HG02884 (cell line): ENCODE measurements around the gene FBXL13.
"Not testable (repeated sequence)": the region's sequence is repeated elsewhere in the genome, so short reads cannot be mapped to it uniquely, and the experiment has no call there.

Experiments used
- ATAC-seq: cut with Tn5 transposase; IDR thresholded peaks from one replicate; pipeline ENCODE4 v1.9.1; 2021; ENCODE audit warnings: mild to moderate bottlenecking, moderate library complexity; ENCODE audit not compliant: unreplicated experiment

Gene FBXL13

DNA sequence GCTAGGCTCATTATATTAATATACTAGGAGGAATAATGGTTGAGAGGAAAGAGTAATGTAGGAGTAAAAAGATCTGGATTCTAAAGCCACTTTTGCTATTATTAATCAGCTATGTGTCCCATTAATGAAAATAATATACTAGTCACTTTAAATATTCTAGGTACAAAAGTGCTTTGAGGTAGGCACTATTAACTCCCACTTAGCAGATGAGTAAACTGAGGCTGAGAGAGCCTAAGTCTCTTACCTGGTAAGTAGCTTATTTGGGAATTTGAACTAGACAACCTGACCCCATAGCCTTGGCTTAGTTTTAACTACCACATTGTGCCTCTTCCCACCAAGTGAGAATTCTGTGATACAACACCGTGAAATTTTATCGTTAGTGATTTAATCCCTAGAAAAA, 6.3 kb upstream of the FBXL13 start:
- no peak for ATAC-seq

DNA sequence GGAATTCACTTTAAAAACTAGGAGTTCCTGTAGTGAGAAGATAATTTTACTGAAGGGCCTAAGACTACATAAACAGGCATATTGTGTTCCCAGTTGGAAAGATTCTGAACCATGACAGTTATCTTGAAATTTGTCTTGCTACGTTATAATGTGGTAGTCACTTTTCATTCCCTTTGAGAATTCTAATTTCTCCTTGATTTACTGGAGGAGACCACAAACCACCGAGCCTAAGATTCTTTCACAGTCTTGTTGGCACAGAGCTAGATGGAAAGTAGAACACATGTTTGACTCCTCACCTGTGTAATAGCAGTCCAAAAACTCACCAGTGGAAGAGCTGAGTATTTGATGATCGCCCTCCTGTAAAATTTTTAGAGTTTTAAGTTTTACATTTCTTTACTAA, 5.2 kb upstream of the FBXL13 start:
- no peak for ATAC-seq

DNA sequence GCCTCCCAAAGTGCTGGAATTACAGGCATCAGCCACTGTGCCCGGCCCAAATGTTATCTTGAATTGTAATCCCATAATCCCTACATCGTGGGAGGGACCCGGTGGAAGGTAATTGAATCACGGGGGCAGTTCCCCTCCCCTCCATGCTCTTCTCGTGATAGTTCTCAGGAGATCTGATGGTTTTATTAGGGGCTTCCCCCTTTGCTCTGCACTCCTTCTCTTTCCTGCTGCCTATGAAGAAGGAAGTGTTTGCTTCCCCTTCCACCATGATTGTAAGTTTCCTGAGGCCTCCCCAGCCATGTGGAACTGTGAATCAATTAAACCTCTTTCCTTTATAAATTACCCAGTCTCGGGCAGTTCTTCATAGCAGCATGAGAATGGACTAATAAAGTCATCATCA, 3.6 kb upstream of the FBXL13 start:
- not testable (repeated sequence) for ATAC-seq

DNA sequence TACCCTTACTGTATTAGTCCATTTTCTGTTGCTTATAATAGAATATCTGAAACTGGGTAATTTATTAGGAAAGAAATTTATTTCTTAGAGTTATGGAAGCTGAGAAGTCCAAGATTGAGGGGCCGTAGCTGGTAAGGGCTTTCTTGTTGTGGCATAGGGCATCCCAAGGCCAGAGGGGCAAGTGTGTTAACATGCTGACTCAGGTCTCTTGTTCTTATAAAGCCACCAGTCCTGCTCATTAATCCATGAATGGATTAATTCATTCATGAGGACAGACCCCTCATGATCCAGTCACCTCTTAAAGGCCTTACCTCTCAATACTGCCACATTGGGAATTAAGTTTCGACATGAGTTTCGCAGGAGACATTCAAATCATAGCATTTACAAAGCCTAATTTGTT, 2.7 kb upstream of the FBXL13 start:
- ATAC-seq = no peak

DNA sequence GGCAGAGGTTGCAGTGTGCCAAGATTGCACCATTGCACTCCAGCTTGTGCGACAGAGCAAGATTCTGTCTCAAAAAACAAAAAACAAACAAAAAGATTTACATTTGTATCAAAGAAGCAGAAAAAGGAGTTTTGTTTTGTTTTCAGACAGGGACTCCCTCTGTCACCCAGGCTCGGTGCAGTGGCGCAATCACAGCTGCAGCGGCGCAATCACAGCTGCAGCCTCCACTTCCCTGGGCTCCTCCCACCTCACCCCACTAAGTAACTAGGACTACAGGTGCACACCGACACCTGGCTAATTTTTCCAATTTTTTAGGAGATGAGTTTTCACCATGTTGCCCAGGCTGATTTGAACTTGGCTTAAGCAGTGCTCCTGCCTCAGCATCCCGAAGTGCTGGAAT, 2.2 kb upstream of the FBXL13 start:
- no peak for ATAC-seq

DNA sequence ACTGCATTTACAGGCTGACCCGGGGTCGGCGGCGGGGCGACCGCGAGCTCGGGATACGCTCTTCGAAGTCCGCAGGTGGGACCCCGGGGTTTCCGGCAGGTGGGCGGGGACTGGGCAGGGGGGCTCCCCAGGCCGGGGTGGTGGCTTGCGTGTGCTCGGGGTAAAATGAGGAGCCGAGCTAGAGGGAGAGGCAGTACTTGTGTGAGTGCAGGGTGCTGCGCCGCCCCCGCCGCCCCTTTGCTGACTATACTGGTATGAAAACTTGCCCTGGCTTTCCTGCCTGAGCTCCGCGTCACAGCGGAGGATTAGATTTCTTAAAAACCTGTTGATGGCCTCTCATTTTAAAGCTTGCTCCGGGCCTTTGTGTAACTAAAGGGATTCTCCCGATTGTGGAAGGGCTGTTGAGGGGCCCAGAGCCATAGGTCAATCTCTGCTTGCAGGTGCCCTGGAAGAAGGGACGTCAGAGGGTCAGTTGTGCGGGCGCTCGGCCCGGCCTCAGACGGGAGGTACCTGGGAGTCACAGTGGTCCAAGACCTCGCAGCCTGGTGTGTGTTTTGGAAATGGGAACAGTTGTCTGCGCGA, 832 bp upstream of the FBXL13 start:
- peak; percentile 48 for ATAC-seq

DNA sequence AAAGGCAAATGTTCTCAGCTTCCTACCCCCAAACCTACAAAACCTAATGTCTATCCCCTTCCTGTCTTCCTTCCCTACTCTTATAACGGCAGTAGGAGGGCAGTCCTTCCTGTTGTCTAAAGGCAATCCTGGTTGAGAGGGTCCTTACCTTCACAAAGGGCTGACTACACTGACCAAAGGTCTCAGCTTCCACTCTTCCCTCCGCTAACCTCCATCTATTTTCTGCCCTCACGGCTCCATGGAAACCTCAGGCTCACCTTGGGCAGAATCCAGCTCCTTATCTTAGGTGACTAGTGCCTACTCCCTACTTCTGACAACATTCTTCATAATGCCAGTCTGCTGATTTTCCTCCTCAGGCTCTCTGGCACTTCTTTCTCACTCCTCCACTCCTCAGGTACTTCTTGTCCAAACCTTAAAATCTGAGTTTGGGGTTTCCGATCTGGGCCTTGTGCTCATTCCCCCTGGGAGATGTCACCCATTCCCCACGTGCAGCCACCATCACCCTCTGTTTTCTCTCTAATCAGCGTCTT, 542 bp downstream of the FBXL13 start:
- ATAC-seq = no peak

DNA sequence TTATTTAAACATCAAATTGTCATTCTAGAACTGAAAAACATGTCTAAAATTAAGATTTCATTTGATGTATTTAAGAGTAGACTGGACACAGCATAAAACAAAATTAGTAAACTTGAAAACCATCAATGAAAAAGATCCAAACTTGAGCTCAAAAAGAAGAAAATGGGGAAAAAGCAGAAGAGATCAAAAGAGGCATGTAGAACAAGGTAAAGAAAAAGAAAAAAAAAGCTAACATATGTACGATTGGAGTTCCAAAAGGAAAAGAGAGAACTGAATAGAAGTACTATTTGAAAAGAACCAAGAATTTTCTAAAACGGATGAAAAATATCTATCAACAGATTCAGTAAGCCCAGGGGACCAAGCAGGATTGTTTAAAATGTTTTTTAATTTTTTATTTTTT, 3.6 kb downstream of the FBXL13 start:
- no peak for ATAC-seq

DNA sequence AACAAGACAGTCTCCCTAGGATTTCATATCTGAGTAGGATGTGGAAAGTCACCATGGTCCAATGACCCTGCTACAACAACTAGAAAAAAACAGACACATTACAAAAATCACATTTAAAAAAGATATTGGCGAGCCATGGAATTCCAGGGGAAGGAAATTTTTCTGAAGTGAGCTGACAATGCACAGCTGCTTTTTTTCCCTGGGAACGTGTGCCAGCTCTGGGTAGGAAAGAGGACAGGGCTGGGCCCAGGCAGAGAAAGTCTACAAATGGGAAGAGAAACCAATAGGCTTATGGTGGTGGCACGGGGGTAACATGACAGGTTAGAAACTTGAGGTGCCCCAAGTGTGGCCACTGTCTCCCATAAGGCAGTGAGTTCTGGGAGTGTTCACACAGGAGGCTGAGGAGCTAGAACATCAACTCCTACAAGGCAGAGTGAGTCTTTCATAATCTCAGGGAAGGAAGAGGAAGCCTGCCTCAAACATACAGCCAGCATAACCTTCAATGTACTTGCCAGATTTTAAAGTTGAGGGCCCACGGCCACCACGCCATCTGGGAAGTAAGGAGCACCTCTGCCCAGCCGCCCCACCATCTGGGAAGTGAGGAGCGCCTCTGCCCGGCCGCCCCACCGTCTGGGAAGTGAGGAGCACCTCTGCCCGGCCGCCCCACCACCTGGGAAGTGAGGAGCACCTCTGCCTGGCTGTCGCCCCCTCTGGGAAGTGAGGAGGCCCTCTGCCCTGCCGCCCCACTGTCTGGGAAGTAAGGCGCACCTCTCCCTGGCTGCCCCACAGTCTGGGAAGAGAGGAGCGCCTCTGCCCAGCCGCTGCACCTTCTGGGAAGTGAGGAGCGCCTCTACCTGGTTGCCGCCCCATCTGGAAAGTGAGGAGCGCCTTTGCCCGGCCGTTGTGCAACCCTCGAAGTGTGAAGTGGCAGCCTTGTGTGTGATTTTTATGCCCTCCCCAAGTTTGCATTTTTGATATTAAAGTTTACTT, 5.9 kb downstream of the FBXL13 start:
- no peak for ATAC-seq

DNA sequence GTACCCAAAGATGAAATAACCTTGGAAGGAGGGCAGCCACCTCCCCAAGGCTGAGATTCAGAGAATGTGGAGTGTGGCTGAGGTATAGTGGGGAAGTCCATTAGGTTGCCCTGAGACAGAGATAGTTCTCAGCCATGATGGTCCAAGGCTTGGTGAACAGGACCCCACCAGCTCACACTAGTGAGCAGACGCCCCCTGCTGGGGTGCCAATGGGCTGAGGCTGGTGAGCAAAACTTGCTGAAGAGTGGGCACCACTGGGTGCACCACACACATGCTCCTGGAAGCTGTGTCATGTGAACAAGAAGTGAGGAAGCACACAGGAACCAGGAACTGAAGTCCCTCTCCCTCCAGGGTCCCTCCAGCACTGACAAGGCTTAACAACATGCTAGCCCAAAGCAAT, 8.9 kb downstream of the FBXL13 start:
- ATAC-seq = no peak

DNA sequence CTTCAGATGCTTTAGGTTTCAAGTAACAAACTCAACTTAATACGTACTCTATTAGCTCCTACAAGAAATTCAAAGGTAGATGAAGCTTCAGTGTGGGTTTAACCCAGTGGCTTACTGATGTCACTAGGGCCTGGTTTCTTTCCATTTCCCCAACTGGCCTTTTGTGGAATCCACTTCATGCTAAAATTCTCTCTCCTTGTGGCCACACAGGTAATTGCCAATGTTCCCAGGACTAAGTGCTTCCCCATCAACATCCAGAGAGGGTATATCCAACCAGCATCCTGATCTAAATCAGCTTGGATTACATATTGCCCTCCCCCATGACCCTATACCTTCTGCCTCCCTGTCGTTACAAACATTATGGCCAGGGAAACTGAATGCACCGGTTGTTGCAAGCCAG, 10.7 kb downstream of the FBXL13 start:
- ATAC-seq = no peak

DNA sequence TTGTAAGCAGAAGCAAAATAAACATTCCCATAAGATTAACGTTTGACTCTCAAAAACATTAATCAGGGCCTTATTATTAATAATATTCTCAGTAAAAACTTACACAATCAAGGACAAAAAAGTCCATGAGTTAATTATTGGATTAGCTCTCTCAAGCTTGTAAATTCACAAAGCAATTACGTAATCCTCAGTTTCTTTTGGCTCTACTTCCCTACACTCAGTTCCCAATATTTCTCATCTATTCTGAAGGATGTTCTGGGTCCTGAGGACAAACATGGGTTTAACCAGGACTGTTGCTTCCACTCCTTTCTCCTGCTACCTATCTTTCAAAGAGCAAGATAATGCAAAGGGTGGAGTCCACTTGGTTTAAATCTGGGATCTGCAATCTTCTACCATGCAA, 15.1 kb downstream of the FBXL13 start:
- ATAC-seq = no peak

DNA sequence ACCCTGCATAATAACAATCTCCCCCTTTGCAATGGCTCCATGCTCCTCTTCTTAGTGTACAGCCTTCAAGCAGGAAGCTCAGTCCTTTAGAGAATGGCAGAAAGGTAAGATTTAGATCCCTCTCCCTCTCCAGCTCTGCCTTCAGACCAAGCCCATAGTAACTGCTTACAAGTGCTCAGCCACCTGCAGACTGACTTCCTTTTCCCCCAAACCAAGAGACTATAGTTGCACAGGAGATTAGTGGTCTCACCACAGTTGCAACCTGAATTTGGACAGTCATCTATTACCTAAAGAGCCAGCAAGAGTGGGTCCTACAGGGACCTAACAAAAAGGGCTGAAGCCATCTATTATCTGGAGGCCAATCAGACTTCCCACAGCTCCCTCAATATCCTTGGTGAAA, 16.5 kb downstream of the FBXL13 start:
- ATAC-seq = no peak

DNA sequence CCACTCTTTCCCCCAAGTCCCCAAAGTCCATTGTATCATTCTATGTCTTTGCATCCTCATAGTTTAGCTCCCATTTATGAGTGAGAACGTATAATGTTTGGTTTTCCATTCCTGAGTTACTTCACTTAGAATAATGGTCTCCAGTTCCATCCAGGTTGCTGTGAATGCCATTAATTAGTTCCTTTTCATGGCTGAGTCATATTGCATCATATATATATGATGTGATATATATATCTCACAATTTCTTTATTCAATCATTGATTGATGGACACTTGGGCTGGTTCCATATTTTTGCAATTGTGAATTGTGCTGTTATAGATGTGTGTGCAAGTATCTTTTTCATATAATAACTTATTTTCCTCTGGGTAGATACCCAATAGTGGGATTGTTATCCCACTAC, 18.6 kb downstream of the FBXL13 start:
- ATAC-seq = not testable (repeated sequence)

DNA sequence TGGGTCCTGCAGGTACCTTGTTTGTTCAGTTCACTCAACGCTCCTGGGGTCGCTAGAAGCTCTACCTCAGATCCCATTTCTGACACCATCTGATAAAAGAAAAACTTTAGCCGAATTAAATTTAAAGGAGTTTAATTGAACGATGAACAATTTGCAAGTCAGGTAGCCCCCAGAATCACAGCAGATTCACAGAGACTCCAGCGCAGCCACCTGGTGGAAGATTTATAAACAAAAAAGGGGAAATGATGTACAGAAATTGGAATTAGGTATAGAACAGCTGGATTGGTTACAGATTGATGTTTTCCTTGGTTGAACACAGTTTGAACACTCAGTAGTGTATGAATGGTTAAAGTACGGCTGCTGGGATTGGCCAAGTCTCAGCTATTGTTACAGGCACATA, 23.1 kb downstream of the FBXL13 start:
- no peak for ATAC-seq

DNA sequence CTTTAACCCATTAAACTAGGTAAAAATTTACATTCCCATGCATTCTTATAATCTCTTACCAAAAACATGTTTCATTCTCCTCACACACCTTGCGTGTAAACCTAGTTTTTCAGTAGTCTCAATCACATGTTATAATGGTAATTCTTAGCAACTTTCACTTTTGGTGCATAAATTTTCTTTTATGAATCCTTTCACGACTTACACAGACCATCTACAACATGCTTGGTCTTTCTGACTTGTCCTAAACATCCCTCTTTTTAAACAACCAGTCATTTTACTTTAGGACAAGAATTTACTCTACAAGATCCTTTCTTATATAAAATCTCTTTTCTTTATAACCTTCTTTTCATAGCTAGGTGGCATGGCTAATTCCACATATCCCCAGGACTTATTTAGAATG, 25.8 kb downstream of the FBXL13 start:
- ATAC-seq = no peak

DNA sequence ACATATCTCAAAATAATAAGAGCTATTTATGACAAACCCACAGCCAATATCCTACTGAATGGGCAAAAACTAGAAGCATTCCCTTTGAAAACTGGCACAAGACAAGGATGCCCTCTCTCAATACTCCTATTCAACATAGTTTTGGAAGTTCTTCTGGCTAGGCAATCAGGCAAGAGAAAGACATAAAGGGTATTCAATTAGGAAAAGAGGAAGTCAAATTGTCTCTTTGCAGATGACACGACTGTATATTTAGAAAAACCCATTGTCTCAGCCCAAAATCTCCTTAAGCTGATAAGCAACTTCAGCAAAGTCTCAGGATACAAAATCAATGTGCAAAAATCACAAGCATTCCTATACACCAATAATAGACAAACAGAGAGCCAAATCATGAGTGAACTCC, 32.8 kb downstream of the FBXL13 start:
- ATAC-seq = not testable (repeated sequence)

DNA sequence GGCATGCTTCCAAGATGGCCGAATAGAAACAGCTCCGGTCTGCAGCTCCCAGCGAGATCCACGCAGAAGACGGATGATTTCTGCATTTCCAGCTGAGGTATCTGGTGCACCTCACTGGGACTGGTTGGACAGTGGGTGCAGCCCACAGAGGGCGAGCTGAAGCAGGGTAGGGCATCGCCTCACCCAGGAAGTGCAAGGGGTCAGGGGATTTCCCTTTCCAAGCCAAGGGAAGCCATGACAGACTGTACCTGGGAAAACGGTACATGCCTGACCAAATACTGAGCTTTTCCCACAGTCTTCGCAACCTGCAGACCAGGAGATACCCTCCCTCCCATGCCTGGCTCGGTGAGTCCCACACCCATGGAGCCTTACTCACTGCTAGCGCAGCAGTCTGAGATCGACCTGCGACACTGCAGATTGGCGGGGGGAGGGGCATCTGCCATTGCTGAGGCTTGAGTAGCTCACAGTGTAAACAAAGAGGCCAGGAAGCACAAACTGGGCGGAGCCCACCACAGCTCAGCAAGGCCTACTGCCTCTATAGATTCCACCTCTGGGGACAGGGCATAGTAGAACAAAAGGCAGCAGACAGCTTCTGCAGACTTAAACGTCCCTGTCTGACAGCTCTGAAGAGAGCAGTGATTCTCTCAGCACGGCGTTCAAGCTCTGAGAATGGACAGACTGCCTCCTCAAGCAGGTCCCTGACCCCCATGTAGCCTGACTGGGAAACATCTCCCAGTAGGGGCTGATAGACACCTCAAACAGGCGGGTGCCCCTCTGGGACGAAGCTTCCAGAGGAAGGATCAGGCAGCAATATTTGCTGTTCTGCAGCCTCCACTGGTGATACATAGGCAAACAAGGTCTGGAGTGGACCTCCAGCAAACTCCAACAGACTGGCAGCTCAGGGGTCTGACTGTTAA, 36.5 kb downstream of the FBXL13 start:
- not testable (repeated sequence) for ATAC-seq

DNA sequence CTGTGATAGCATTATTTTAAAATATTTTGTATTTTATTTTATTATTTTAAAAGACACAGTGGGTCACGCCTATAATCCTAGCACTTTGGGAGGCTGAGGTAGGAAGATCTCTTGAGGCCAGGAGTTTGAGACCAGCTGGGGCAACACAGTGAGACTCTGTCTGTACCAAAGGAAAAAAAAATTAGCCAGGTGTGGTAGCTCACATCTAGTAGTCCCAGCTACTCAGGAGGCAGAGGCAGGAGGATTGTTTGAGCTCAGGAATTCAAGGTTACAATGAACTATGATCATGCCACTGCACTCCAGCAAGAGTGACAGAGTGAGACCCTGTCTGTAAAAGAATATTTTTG, 37.1 kb downstream of the FBXL13 start:
- no peak for ATAC-seq

DNA sequence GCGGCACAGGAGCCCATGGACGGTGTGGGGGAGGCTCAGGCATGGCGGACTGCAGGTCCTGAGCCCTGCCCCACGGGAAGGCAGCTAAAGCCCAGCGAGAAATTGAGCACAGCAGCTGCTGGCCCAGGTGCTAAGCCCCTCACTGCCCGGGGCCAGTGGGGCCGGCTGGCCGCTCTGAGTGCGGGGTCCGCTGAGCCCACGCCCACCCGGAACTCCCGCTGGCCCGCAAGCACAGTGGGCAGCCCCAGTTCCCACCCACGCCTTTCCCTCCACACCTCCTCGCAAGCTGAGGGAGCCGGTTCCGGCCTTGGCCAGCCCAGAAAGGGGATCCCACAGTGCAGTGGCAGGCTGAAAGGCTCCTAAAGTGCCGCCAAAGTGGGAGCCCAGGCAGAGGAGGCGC, 40.3 kb downstream of the FBXL13 start:
- ATAC-seq = not testable (repeated sequence)

DNA sequence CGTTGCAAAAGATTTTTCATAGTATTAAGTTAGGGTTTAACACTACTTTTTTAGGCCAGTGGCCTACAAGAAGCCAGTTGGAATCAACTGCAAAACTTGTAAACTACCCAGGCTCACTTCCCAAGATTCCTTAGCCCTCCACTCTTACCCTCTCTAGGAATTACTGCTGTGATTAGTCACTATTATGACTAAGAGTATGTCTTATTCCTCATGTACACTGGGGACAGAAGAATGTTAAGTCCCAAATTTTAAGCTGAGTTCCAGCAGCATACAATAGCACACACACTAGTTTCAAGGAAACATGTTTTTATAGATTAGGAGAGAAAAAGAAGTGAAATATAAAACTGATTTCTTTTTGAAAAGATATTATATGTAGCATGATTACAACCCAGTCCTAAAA, 42.8 kb downstream of the FBXL13 start:
- no peak for ATAC-seq
